ENCODE results near the gene ADGRF1. TPM values are rescaled to one million over a fixed set of nuclear protein-coding genes. Genes with fewer than 3 reads are reported as not detected.
"Not testable (repeated sequence)": the region's sequence is repeated elsewhere in the genome, so short reads cannot be mapped to it uniquely, and the experiment has no call there.

The ADGRF1 gene
- total RNA-seq, 1 experiment from 2014 or later: 0.24 TPM

DNA sequence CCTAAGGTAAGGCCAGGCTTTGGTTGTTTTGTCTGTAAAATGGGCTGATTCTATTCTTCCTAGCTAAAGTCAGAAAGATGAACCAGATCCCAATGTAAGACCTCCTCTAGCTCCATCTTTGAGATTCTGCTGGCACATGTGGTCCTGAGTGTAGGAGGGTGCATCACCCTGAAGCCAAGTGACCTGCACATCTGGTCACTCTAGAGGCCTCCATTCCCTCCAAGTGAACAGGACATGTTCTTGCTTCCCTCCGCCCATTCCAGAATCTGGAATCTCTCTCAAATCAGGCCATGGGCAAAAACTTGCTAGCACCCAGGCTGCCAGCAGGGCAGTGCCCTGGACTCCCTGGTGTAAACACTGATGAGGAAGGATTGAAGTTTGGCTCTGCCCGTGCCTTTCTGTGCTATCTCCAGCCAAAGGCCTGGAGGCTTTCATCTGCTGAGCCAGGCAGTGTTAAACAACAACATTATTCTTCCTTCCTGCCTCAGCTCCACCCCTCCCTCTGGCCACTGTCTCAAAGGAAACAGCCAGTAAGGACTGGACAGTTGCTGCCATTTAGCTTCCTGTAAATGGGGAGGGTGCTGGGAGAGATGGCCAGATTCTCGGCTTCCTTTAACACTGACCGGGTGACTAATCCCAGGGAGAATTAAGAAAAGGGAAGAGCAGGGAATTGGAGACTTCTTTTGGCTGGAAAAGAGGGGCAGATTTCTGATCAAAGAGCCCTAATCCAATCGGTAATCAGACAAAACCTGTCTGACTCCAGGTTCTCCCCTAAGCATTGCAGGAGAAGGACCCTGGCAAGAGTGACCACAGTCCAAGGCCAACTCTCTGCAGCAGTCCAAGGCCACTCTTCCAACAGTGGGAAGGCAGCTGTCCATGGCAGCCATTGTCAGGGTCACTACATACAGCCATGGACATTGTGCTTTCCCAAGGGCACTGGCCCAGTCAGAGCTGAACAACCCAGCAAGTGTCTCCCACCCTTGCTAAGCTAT, 19.5 kb upstream of the ADGRF1 start:
- peak; percentile 96 for DNase-seq (ENCODE audit: low read depth)

- no peak for DNase-seq (ENCODE audit: low read depth)
Observed at GRCh38 chr6:47059216-47059885, 17.2 kb upstream of the ADGRF1 start.

GRCh38 chr6:47057830-47058540, 15.9 kb upstream of the ADGRF1 start:
- DNase-seq (ENCODE audit: low read depth): peak; percentile 77

GRCh38 chr6:47056832-47057231, 14.7 kb upstream of the ADGRF1 start:
- no peak for DNase-seq (ENCODE audit: low read depth)

DNA sequence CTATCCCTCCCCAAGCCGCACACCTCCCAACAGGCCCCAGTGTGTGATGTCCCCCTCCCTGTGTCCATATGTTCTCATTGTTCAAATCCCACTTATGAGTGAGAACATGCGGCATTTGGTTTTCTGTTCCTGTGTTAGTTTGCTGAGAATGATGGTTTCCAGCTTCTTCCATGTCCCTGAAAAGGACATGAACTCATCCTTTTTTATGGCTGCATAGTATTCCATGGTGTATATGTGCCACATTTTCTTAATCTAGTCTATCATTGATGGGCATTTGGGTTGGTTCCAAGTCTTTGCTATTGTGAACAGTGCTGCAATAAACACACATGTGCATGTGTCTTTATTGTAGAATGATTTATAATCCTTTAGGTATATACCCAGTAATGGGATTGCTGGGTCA, 12.2 kb upstream of the ADGRF1 start:
- not testable (repeated sequence) for DNase-seq (ENCODE audit: low read depth)

GRCh38 chr6:47048638-47049037, 6.5 kb upstream of the ADGRF1 start:
- DNase-seq (ENCODE audit: low read depth): no peak

DNA sequence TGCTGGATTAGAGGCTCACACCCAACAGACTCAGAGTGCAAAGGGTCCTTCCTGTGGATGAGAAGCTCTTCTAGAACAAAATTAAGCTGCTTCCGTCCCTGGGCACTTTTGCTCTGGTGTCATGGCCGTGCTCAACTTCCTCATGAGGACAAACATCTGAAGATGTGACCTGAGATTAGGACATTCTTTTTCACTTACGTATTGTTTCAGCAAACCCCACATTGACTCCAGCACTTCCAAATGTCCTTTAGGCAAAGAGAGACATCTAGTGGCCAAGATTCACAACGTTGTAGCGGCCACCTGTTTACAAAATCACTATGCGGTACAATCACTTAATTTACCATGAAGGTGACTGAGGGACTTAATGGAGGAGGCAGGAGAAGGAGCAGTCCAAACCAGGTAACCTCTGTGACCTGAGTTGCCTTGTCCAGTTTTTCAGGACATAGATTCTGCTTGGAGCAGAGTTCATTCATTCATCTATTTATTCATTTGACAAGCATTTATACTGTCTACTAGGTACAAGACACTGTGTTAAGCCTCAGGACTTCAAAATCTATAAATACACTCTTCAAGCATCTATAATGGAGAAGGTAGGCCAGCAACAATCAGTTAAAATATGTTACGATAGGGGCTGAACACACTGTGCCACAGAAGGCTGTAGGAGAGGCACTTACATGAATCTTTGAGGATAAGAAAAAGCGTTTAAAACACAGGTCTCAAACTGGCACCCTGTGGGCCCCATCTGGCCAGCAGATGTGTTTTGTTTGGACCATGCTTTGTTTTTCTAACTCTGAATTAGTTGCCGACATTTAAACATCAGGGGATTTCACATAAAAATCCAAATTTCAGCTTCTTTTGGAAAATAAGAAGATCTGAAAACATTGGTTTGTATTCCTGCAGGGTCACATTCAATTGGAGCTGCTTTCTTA, 5.6 kb upstream of the ADGRF1 start:
- peak; percentile 98 for DNase-seq (ENCODE audit: low read depth)

DNA sequence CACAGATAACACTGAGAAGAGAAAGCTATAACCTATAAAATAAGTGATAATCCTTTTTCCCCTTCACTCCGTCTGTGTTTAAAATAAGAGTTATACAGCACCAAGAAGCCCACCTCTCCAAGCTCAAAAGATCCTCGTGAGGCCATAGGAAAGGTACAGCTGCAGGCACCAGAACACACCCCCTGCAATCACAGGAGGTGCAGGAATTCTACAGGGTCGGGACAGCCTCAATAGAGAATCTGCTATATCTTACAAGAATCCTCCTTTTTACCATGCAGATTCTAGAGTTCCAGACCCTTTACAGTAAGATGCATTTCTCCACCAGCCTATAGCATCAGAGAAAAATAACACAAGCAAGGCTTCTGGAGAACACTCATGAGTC, 5.0 kb upstream of the ADGRF1 start:
- DNase-seq (ENCODE audit: low read depth): no peak

- DNase-seq (ENCODE audit: low read depth): peak; percentile 85
Observed at GRCh38 chr6:47044397-47044796, 2.3 kb upstream of the ADGRF1 start.

GRCh38 chr6:47043286-47043685, 1.2 kb upstream of the ADGRF1 start:
- no peak for DNase-seq (ENCODE audit: low read depth)

DNA sequence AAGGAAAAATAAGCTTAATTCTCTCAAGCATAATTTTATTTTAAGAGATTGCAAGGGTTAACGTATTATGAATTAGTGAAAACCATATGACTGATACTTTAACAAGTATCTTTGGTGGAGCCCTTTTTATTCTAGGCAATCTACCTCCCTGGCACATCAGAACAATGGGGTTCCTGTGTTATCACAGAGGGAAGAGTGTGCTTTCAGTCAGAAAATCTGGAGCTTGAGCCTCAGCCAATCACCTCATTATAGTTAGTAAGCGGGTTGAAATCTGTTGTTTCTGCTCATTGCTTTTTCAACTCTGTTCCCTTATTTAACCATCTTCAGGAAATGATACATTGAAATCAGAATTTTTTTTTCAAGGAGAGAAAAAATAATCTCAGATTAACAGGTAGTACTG, 391 bp downstream of the ADGRF1 start:
- no peak for DNase-seq (ENCODE audit: low read depth)

DNA sequence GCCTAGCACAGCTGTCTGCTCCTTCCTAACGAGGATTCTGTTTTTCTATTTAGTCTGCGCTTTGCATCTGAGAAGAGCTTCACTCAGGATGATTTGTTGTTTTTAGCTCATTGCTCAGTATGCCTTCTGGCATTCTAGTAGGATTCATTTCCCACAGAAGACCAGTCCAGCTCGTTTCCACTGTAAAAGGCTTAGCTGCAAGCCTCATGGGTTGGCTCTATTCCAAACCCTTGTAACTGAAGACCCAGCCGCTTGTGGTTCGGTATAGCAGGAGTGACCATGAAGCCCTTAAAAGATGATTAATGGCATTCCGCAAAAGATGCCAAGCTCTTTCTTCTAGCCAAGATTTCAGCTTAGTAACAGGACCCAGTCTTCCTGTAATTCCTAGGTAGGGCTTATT, 7.2 kb downstream of the ADGRF1 start:
- peak; percentile 100 for DNase-seq (ENCODE audit: low read depth)

DNA sequence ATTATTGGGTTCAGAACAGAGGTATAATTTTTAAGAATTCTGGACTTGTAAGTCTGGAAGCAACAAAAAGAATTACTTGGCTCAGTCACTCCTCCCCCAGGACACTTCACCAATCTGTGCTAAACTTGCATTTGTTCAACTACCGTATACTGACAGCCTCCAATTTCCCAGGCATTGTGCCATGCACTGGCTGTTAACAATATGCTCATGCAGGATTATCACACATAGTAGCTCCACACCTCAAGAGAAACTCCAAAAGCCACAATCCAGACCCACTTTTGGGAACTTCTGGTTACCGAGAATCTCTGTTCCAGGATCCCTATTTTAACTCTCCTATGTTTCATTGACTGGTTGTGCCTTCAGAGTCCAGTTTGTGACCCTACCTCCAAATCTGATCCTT, 7.7 kb downstream of the ADGRF1 start:
- DNase-seq (ENCODE audit: low read depth): peak; percentile 75

GRCh38 chr6:47032974-47033765, 9.0 kb downstream of the ADGRF1 start:
- DNase-seq (ENCODE audit: low read depth): no peak

GRCh38 chr6:47031656-47032055, 10.5 kb downstream of the ADGRF1 start:
- DNase-seq (ENCODE audit: low read depth): no peak

GRCh38 chr6:47029865-47030561, 12.1 kb downstream of the ADGRF1 start:
- no peak for DNase-seq (ENCODE audit: low read depth)

DNA sequence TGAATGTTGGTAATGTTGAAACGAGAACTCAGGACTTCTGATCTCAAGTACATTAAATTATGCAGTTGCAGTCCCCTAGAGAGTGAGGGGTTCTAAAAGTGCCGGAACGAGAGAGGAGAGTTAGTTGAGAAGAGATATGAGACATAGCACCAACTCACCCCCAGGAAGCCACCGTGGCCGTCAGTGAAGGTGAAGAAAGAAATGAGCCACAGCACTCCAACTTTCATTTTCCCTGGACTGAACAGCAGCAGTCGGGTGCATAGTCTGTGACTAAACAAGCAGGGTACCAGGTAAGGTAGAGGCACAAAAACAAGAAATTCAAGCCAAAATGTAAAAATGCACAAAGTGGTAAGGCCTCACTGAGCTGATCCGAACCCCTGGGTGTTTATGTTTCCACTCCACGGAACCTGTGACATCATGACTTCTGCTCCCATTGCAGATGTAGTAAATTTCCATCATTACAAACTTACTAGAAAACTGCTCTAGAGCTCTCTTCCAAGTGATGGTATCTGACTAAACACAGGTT, 13.2 kb downstream of the ADGRF1 start:
- no peak for DNase-seq (ENCODE audit: low read depth)

DNA sequence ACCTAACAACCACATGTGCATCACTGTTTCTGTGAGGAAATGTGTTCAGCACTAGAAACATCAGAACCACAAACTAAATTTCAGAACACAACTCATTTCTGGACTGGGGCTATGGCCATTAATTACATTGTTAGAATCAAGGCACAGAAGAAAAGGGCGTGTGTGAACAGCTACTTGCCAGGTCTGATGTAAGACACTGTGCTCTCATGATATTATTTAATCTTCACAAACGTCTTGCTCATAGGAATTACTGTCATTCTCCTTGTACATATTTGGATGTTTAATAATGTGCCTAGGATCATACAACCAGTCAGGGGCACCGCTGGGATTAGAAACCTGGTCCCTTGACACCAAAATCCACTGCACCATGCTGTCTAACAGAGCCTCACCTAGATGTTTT, 14.8 kb downstream of the ADGRF1 start:
- no peak for DNase-seq (ENCODE audit: low read depth)

GRCh38 chr6:47026679-47027078, 15.5 kb downstream of the ADGRF1 start:
- no peak for DNase-seq (ENCODE audit: low read depth)

DNA sequence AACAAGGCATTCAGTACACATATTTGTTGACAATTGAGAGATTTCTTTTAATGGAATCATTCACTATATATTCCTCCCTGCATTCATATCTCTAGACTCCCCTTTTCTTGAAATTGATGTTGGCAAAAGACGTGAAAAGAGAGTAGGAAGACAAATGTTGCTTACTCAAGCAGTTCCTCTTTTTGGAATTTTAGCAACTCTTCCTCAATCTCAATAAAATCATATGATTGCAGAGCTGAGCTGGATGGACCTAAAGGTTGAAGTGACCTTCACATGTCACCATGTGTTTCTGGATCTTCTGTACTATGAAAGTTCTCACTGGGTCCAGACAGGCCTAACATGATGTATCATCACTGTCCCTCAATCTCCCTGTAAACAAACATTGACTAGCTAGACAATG, 18.6 kb downstream of the ADGRF1 start:
- no peak for DNase-seq (ENCODE audit: low read depth)
